HG03135 (cell line): Measurements from ENCODE around the gene RSPO3.

Experiments used
- ATAC-seq: cut with Tn5 transposase; IDR thresholded peaks from one replicate; pipeline ENCODE4 v1.9.1; 2021; ENCODE audit warnings: mild to moderate bottlenecking, moderate library complexity; ENCODE audit not compliant: unreplicated experiment

RSPO3 gene

DNA sequence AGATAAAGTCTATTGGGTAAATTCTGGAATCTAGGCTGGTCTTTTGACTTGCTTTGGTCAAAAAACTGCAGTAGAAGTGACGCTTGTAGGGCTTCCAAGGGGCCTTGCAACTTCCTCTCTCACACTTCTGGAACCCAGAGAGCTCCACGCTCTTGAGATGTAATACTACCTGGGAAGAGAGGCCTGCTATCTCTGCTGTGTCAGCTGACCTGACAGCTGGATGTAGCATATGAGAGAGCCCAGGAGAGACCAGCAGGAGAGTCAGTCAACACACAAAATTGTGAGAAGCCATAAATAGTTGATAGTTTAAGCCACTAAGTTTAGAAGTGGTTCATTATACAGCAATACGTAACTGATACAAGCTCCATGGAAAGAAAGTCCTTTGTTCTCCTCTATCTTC lies 7.8 kb upstream of the RSPO3 start:
- ATAC-seq: no peak

DNA sequence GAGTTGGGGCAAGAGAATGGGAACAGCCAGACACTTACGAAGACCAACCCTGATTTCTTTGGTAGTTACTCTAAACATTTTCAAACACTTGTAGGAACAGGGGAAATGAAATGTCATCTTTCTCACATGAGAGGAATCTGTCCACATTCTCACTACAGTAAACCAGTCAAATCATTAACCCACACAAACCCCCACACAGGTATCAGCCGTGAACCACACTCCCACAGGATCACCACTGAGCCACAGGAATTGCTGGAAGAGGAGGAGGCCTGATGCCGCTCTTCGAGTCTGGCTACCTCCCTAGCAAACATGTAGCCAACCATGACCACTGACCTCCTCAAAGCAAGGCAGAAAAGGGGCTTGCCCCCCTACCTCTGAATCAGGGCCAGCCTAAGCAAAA lies 6.9 kb upstream of the RSPO3 start:
- no peak for ATAC-seq

- no peak for ATAC-seq
Measured at GRCh38 chr6:127114214-127114760, 4.2 kb upstream of the RSPO3 start.

DNA sequence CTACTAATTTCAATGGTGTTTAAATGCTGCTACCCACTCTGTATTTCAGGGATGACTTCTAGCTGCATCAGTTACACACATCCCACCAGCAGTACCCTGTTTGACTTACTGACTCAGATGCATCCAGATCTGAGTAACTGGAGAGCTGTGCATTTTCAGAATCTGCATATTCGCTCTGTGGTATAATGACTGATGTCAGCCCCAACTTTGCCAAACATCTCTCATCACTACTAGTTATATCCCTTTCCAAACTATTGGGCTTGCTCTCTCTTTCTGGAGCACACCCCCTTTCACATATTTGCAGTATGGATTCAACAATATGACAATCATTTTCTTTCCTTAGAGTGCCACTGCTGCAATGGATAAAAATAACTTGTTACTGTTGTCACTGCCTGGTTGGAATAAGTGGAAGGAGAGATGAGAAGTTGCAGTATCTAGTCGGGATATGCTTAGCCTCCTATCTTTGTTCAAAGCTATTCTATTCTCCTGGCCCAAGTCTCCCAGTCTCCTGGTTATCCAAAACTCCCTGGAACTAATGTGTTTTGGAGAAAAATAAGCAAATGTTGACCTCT lies 3.3 kb upstream of the RSPO3 start:
- no peak for ATAC-seq

DNA sequence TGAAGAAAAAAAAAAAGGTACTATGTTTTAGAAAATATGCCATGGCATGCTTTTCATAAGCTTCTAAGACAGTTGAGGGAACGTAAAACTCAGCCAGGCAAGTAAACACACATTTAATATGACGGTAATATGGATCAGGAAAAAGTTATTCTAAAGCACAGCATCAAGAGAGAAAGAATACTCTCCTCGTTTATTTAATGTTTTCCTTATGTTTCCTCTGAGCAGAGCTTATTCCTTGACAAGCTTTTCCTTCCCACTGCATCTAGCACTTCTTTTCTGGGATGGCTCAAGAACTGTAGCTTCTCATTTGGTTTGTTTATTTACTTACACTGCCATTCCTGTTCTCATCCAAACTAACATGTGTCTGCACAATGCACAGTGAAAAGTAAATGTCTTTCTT lies 2.7 kb upstream of the RSPO3 start:
- no peak for ATAC-seq

DNA sequence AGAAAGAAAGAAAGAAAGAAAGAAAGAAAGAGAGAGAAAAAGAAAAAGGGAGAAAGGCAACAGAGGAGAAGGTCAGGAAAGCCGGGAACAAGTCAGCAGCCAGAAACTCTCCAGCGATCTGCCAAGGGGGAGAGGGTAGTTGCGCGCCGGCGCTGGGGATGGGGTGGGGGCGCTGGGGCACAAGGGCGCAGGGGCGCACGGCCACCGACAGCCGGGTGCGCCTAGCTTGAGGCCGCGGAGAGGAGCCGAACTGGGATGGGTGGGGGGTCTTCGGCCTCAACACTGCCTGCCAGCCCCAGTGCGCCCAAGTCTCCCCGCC lies 533 bp upstream of the RSPO3 start:
- ATAC-seq: no peak

- peak; percentile 49 for ATAC-seq
Measured at GRCh38 chr6:127119102-127120022, 891 bp downstream of the RSPO3 start.

DNA sequence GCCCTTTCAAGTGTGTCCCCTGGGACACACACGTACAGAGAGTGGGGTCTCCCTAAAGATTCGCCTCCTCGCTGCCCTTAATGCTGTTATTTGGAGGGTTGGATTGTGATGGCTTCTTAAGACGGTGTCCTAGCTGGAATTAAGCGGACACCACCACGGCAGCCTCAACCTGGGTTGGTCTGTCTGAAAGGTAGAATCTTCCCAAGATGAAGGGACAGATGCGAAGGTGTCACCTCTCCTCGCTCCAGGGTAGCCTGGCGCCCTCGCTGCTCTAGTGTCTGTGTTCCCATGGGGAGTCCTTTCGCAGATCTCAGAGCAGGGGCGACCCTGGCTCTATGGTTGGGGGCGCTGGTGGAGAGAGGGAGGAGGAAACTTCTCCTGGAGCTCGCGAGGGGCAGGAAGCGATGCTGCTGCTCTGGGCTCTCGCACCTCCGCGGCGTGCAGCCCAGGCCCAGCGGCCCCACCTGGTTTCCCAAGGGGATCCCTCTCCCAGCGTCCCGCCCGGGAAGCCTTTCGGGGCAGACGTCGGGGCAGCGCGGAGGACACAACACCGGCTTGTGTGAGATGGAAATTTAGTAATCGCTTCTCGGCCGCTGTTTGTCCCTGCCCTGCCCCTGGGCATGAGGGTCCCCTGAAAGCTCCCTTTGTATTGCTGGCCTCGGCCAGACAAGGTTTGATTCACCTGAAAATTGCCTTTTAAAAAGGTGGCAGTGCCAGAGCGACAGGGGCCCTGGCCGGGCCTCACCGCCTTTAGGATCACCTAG lies 1.7 kb downstream of the RSPO3 start:
- ATAC-seq: peak; percentile 18

DNA sequence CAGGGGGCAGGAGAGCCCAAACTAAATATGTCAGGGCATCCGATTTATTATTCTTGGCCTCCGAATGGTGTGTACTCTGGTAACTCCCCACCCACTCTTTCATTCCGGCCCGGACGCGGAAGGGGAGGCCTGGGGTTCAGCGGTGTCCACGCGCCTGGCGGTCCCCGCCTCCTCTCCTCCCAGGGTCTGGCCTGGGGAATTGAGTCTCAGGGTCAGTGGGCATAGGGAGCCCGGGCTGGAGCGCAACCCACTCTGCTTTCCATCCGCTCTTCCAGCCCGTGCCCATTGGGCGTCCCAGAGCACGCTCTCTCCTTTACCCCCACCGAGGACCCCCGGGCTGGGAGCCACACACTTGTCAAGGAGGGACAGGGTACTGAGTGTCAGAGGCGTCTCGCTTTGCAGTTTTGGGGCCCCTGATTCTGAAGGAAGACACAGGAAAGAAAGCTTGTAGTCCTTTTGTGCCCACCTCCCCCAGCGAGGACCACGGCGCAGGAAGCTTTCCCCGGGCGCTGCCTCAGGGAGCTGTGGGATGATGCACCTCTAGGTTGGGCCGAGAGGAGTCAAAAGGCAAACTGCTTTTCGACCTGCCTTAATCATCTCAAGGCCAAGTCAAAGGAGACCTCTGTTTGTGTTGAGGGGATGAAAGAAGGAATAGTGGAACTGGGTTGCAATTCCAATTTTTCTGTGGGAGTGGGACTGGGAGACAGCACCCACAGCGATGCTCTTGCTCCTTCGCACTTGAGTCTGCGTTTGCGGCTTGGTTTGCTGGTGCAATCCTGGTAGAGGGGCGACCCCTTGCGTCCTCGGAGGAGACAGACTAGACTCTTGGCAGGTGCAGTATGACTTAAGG lies 2.5 kb downstream of the RSPO3 start:
- peak; percentile 86 for ATAC-seq

DNA sequence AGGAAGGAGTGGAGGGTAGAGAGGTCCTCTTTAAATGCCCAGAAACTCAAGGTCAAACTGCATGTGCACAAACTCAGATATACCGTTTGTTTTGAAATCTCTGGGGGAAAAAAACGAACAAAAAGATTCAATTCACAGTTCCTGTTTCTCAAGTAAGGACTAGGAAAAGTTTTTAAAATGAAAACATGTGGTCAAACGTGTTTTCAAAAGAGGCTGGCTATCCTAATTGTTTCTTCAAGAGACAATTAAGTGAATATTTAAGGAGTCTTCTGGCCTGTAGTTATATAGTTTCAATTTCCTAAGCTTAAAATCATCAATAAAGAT lies 3.1 kb downstream of the RSPO3 start:
- no peak for ATAC-seq

DNA sequence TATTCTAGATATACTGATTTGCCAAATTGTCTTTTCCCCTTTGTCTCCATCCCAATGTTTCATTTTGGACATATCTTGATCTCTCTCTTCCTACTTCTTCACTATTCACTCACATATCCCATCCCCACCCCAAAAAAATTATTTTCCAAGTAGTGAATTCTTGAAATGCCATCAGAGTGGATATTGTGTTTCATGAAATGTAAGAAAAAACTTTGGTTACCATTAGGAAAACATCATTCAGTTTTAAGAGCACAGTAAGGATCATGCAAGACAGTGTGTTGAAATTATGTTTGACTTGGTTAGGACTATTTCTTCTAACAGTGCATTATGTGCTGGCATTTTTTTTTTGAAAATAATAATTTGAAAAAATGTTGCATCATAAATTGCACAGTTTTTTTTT lies 5.7 kb downstream of the RSPO3 start:
- no peak for ATAC-seq

- no peak for ATAC-seq
Measured at GRCh38 chr6:127124680-127125079, 6.2 kb downstream of the RSPO3 start.

DNA sequence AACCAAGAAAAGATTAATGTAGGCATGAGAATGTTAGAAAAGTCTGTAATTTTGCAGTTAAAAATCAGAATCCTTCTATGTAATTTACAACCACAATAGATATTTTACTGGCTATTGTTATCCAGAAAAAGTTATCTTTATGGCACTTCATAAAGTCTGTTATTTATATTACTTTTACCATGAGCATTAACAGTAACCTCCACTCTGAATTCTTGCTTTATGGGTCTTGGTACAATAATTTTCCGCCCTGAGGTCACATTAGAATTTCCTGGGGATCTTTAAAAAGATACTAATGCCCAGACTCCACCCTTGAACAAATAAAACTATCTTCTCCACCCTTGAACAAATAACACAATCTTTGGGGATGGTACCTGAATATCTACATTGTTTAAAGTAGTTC lies 9.6 kb downstream of the RSPO3 start:
- no peak for ATAC-seq

GRCh38 chr6:127129251-127129650 lies 10.8 kb downstream of the RSPO3 start:
- no peak for ATAC-seq

GRCh38 chr6:127131275-127131674 lies 12.8 kb downstream of the RSPO3 start:
- ATAC-seq: no peak

DNA sequence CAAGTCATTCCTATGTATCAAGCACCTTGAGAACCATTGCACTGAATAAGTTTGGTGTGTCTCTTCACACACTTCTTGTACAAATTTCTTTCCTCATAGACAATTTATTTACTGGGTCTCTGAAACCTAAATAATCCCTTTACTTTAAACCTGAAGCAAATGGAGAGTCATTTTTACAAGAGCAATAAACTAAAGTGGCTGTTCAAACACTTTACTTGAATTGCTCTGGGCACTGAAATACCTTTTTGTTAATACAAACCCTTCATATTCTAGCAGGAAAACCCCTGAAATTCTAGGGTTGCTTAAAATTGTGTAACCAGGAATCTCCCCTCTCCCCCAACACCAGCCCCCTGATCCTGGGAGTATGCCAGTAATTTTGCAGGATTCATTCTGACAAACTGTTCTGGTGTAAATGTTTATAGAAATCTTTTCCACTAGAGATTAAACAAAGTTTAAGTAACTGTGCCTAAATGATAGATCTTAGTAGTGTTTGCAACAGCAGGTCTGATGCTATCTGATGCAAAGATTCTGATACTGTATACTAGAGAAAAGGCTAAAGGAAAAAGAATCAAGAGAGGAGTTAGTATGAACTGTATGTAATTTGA lies 13.4 kb downstream of the RSPO3 start:
- no peak for ATAC-seq

DNA sequence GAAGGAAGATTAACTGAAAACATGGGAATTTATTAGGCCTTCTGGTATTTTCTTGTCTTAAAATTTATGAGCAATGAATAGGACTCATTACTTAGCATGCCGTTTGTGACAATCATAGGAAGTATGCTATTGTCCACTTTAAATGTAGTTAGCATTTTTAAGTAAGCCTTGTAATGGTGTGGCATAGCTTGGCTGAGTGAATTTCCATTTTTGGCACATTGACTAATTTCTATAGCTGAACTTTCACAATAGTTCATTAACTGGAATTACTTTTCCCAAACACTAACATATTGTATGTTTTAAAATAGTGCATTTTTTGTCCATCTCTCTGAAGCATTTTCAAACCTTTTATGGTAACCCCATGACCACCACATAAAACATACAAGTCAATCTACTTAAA lies 15.7 kb downstream of the RSPO3 start:
- no peak for ATAC-seq

DNA sequence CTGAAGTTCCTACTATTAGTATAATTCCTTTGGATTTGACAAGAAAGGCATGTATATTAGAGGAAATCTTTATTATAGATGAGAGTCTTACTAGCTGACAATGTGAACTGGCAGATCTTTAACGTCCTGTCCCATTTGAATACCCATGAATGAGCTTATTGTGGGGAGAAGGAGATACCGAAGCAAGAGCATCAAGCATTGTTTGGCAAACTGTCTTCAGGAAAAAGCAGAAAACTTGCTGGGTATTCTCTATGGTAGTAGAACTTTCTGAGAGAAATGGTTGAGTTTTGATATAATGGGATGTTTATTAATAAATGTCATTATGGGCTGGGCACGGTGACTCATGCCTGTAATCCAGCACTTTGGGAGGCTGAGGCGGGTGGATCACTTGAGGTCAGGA lies 18.3 kb downstream of the RSPO3 start:
- no peak for ATAC-seq

DNA sequence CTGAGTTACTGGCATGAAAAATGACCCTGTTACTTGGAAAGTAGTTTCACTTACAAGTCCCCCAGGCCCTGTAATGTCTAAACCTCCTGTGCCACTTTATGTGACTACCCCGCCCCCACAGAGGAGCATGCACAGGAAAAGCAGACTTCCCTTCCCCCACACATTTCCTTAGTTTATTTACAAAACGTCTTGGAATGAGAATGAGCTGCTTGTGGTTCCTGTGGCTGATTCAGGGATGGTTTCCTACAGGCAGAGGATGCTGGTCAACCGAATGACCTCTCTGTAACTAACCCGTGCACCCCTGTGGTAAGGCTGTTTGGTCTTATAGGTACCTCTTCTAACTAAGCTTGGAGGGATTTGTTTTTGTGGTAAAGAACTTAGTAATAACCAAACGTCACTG lies 28.5 kb downstream of the RSPO3 start:
- no peak for ATAC-seq

- no peak for ATAC-seq
Measured at GRCh38 chr6:127147534-127147933, 29.1 kb downstream of the RSPO3 start.

GRCh38 chr6:127148511-127148910 lies 30.0 kb downstream of the RSPO3 start:
- no peak for ATAC-seq
